ENCODE data around the gene DNHD1.

Gene DNHD1

GRCh38 chr11:6596239-6596877 lies 99.3 kb downstream of the DNHD1 start:
- DNase-seq, result no peak

GRCh38 chr11:6598555-6598954 lies 101.5 kb downstream of the DNHD1 start:
- DNase-seq, result no peak

GRCh38 chr11:6599449-6599848 lies 102.4 kb downstream of the DNHD1 start:
- no peak for DNase-seq

- DNase-seq, result no peak
Measured at GRCh38 chr11:6599881-6600390, 102.9 kb downstream of the DNHD1 start.

GRCh38 chr11:6601041-6601461 lies 104.0 kb downstream of the DNHD1 start:
- no peak for DNase-seq

GRCh38 chr11:6602096-6602940 lies 105.2 kb downstream of the DNHD1 start:
- DNase-seq, result no peak

GRCh38 chr11:6603287-6604080 lies 106.4 kb downstream of the DNHD1 start, which contains the start of the genes ILK and RRP8:
TSS of gene ILK (plus strand) at chr11:6603774. CDS start at chr11:6604272, 498 bp downstream.
TSS of gene RRP8 (minus strand) at chr11:6603616. CDS start at chr11:6603502, 114 bp downstream.
- DNase-seq, result peak; percentile 89

GRCh38 chr11:6604081-6604626 lies 107.1 kb downstream of the DNHD1 start:
- peak; percentile 71 for DNase-seq

GRCh38 chr11:6604790-6605189 lies 107.7 kb downstream of the DNHD1 start:
- no peak for DNase-seq

GRCh38 chr11:6606471-6607189 lies 109.5 kb downstream of the DNHD1 start:
- DNase-seq, result peak; percentile 54

- no peak for DNase-seq
Measured at GRCh38 chr11:6607190-6607795, 110.2 kb downstream of the DNHD1 start.

- DNase-seq, result no peak
Measured at GRCh38 chr11:6608011-6608410, 110.9 kb downstream of the DNHD1 start.

- no peak for DNase-seq
Measured at GRCh38 chr11:6608726-6609501, 111.8 kb downstream of the DNHD1 start.

GRCh38 chr11:6609502-6610015 lies 112.5 kb downstream of the DNHD1 start:
- DNase-seq, result no peak

- DNase-seq, result no peak
Measured at GRCh38 chr11:6610591-6610990, 113.5 kb downstream of the DNHD1 start.

- DNase-seq, result peak; percentile 48
Measured at GRCh38 chr11:6611092-6611962, 114.2 kb downstream of the DNHD1 start.

GRCh38 chr11:6611963-6612212 lies 114.8 kb downstream of the DNHD1 start:
- DNase-seq, result no peak

- peak; percentile 98 for DNase-seq
Measured at GRCh38 chr11:6612213-6613041, 115.3 kb downstream of the DNHD1 start, which contains the start of gene TAF10. TSS of gene TAF10 (minus strand) at chr11:6612216. CDS start at chr11:6612189, 27 bp downstream.

- DNase-seq, result no peak
Measured at GRCh38 chr11:6613496-6613895, 116.4 kb downstream of the DNHD1 start.
